Measurements from ENCODE around the gene DRAXIN.

- no peak for TF ChIP-seq ZFP41 (tag by site-specific recombination; IDR thresholded peaks at IDR 0.05; ENCODE audit: borderline replicate concordance)
- TF ChIP-seq ZFP69B (tag by site-specific recombination; IDR thresholded peaks at IDR 0.05): no peak
- no peak for TF ChIP-seq CTCF (tag by site-specific recombination; IDR thresholded peaks at IDR 0.05)
- TF ChIP-seq ZSCAN16 (tag by site-specific recombination; IDR thresholded peaks at IDR 0.05): no peak
- TF ChIP-seq ZNF670 (tag by site-specific recombination; IDR thresholded peaks at IDR 0.05; ENCODE audit: low read depth): no peak
- TF ChIP-seq YY1 (tag by site-specific recombination; IDR thresholded peaks at IDR 0.05): no peak
- TF ChIP-seq ZNF138 (tag by site-specific recombination; IDR thresholded peaks at IDR 0.05; ENCODE audit: borderline replicate concordance): no peak
- no peak for TF ChIP-seq GLI4 (tag by site-specific recombination; IDR thresholded peaks at IDR 0.05)
- TF ChIP-seq ZNF354C (tag by site-specific recombination; IDR thresholded peaks at IDR 0.05; ENCODE audit: borderline replicate concordance, low read depth): no peak
- no peak for TF ChIP-seq ZSCAN18 (tag by site-specific recombination; IDR thresholded peaks at IDR 0.05)
- TF ChIP-seq ZNF24 (tag by site-specific recombination; IDR thresholded peaks at IDR 0.05): no peak
These were observed 43.5 kb upstream of the DRAXIN start for GRCh38 chr1:11648039-11648438.

Measured in HEK293 (cell line).